ENCODE data around the gene TERB1. TPM values are rescaled to one million over a fixed set of nuclear protein-coding genes. Genes with fewer than 3 reads are reported as not detected.
A peak's percentile ranks its signal among the peaks of the same experiment; 100 is the strongest.

TERB1 gene
- total and polyA plus RNA-seq, 11 donors: not detected

- peak in 2 of 4 donors; percentile 28 to 65 for ATAC-seq
- intact Hi-C loops (cut with DNase I): loop anchor here in 3 of 10 donors (5.0 to 10.0 kb wide), 3 partner anchors 86 to 96 kb away; no protein-coding TSS in a partner anchor
- no peak for DNase-seq
- WGBS, 4 donors: 79 to 89% (median 86%) methylated on average over 4 of the region's 4 CpGs
- H3K4me3 ChIP-seq: no peak overlapping the region
- H3K4me1 ChIP-seq: no peaks in the 10 kb centered on the region
- no peaks in the 10 kb centered on the region for H3K27me3 ChIP-seq
- TF ChIP-seq CTCF (IDR thresholded peaks at IDR 0.05): no peak
- no peak for TF ChIP-seq POLR2A (IDR thresholded peaks at IDR 0.05)
- peaks cover 0 to 100% (median 95%) of the 10 kb centered on the region in 9 donors for H3K36me3 ChIP-seq
- H3K9me3 ChIP-seq: no peaks in the 10 kb centered on the region
- no peak overlapping the region for H3K27ac ChIP-seq
Observed at GRCh38 chr16:66810391-66810790, 9.0 kb upstream of the TERB1 start.

GRCh38 chr16:66809765-66810164, 8.4 kb upstream of the TERB1 start:
- Histone ChIP-seq H3K36me3 (peaks cover 0 to 100% (median 95%) of the 10 kb centered on the region in 9 donors), H3K27me3 (no peaks in the 10 kb centered on the region), H3K4me3 (no peak overlapping the region), H3K9me3 (no peaks in the 10 kb centered on the region), H3K4me1 (no peaks in the 10 kb centered on the region), H3K27ac (no peak overlapping the region)
- ATAC-seq (no peak), DNase-seq (no peak)
- intact Hi-C loops (cut with DNase I): loop anchor here in 3 of 10 donors (5.0 to 10.0 kb wide), 3 partner anchors 85 to 95 kb away; no protein-coding TSS in a partner anchor
- TF ChIP-seq CTCF (IDR thresholded peaks at IDR 0.05) (no peak), POLR2A (IDR thresholded peaks at IDR 0.05) (no peak)
- WGBS, 4 donors: 92 to 96% (median 95%) methylated on average over 4 of the region's 4 CpGs

DNA sequence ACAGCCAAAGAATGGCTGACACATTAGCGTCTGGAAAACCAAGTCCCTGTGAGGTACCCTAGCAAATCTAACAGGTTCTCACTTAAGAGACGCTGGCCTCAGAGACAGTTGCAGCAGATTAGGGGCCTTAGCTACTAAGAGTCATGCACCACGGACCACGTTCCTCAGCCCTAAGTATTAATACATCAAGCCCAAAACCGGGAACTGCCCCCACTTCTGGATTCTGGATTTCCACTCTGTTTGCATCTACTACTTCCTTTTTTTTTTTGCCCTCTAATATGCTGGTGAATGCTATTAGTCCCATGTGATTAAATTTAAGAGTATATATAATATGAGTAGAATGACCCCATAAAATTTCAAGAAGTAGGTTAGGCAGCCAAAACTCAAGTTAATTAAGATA, 775 bp upstream of the TERB1 start:
- no peak for ATAC-seq
- Histone ChIP-seq H3K27ac (no peak overlapping the region), H3K4me1 (no peaks in the 10 kb centered on the region), H3K4me3 (no peak overlapping the region), H3K27me3 (no peaks in the 10 kb centered on the region), H3K36me3 (peaks cover 0 to 62% (median 59%) of the 10 kb centered on the region in 9 donors), H3K9me3 (no peaks in the 10 kb centered on the region)
- TF ChIP-seq POLR2A (IDR thresholded peaks at IDR 0.05) (no peak), CTCF (IDR thresholded peaks at IDR 0.05) (no peak)
- 90 to 98% (median 95%) methylated on average over 5 of the region's 5 CpGs for WGBS, 4 donors
- intact Hi-C loops (cut with DNase I): no loop called here
- DNase-seq: no peak

DNA sequence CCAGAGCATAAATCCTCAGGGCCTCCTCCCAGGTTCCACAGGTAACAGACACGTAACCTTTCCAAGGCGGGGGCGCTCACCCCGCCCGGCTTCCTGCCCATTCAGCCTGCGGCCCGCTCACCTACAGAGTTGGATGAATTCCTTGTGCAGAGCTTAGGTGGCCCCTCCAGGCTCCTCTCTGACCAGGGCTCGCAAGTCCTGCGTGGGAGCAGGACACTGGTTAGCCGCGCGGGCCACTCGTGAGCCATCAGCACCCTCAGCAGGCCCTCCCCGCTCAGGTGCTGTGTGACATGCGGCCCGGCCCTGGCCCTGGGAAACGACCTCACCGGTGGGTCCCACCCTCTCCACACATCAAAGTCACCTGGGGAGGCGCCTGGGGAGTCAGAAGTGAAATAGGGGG, 528 bp downstream of the TERB1 start:
- no peaks in the 10 kb centered on the region for H3K27me3 ChIP-seq
- intact Hi-C loops (cut with DNase I): no loop called here
- peaks cover 0 to 49% (median 45%) of the 10 kb centered on the region in 9 donors for H3K36me3 ChIP-seq
- H3K4me1 ChIP-seq: no peaks in the 10 kb centered on the region
- TF ChIP-seq CTCF (IDR thresholded peaks at IDR 0.05) (no peak), POLR2A (IDR thresholded peaks at IDR 0.05) (no peak)
- H3K4me3 ChIP-seq: no peak overlapping the region
- H3K27ac ChIP-seq: no peak overlapping the region
- no peak for DNase-seq
- no peaks in the 10 kb centered on the region for H3K9me3 ChIP-seq
- ATAC-seq: no peak
- 92 to 95% (median 93%) methylated on average over 12 to 19 of the region's 19 CpGs for WGBS, 4 donors
